Trophoblast cell (in vitro differentiated cells and primary cell): ENCODE data around the gene WFDC11.
"Not testable (repeated sequence)": the region's sequence is repeated elsewhere in the genome, so short reads cannot be mapped to it uniquely, and the experiment has no call there.

Experiments
- DNase-seq, 2 donors: peaks; one replicate each; pipeline ENCODE4 v3.0.0-alpha.2; 2016
- H2AFZ ChIP-seq: 2 replicates; pipeline ENCODE4 v1.6.1; 2013; ENCODE audit warnings: low read length, moderate library complexity, mild to moderate bottlenecking; ENCODE audit not compliant: insufficient read depth, poor library complexity
- H2AK5ac ChIP-seq: 2 replicates; pipeline ENCODE4 v1.6.1; 2013; ENCODE audit warnings: mild to moderate bottlenecking, low read length
- H2BK120ac ChIP-seq: 2 replicates; pipeline ENCODE4 v1.6.1; 2013; ENCODE audit warnings: low read length, mild to moderate bottlenecking, moderate library complexity; ENCODE audit not compliant: insufficient read depth, poor library complexity
- H2BK12ac ChIP-seq: 2 replicates; pipeline ENCODE4 v1.6.1; 2013; ENCODE audit warnings: mild to moderate bottlenecking, low read length, moderate library complexity
- H2BK5ac ChIP-seq: 2 replicates; pipeline ENCODE4 v1.6.1; 2013; ENCODE audit warnings: low read length, low read depth, moderate library complexity, mild to moderate bottlenecking; ENCODE audit not compliant: poor library complexity
- H3K14ac ChIP-seq: 2 replicates; pipeline ENCODE4 v1.6.1; 2013; ENCODE audit warnings: mild to moderate bottlenecking, low read length
- H3K18ac ChIP-seq: 2 replicates; pipeline ENCODE4 v1.6.1; 2013; ENCODE audit warnings: mild to moderate bottlenecking, low read length
- H3K23ac ChIP-seq: 2 replicates; pipeline ENCODE4 v1.6.1; 2013; ENCODE audit warnings: low read length
- H3K27ac ChIP-seq: 2 replicates; pipeline ENCODE4 v1.5.1; 2013; ENCODE audit warnings: low read depth, mild to moderate bottlenecking, inconsistent platforms, low read length, moderate library complexity
- H3K27me3 ChIP-seq: 2 replicates; pipeline ENCODE4 v1.6.1; 2013; ENCODE audit warnings: inconsistent platforms, mild to moderate bottlenecking, low read length, moderate library complexity; ENCODE audit not compliant: insufficient read depth
- H3K36me3 ChIP-seq, 2 experiments: 1 replicate in 1 of 2; 2 replicates in 1 of 2; pipeline ENCODE4 v1.6.1; 2013; ENCODE audit warnings: low read length in 2 of 2, mild to moderate bottlenecking in 2 of 2, moderate library complexity in 1 of 2; ENCODE audit not compliant: insufficient read depth in 2 of 2, control insufficient read depth in 1 of 2
- H3K4ac ChIP-seq: 2 replicates; pipeline ENCODE4 v1.6.1; 2013; ENCODE audit warnings: low read depth, mild to moderate bottlenecking, low read length, moderate library complexity
- H3K4me1 ChIP-seq, 2 experiments: 1 replicate in 1 of 2; 2 replicates in 1 of 2; pipeline ENCODE4 v1.6.1; 2013; ENCODE audit warnings: low read length in 2 of 2, mild to moderate bottlenecking in 2 of 2, moderate library complexity in 1 of 2; ENCODE audit not compliant: insufficient read depth in 2 of 2, control insufficient read depth in 1 of 2
- H3K4me2 ChIP-seq: 2 replicates; pipeline ENCODE4 v1.6.1; 2013; ENCODE audit warnings: inconsistent platforms, mild to moderate bottlenecking, low read length, moderate library complexity
- H3K4me3 ChIP-seq: 2 replicates; pipeline ENCODE4 v1.5.1; 2013; ENCODE audit warnings: mild to moderate bottlenecking, low read depth, low read length, inconsistent platforms
- H3K79me1 ChIP-seq: one replicate; pipeline ENCODE4 v1.6.1; 2013; ENCODE audit warnings: low read length
- H3K79me2 ChIP-seq: 2 replicates; pipeline ENCODE4 v1.6.1; 2013; ENCODE audit warnings: low read length, mild to moderate bottlenecking; ENCODE audit not compliant: control insufficient read depth, insufficient read depth, poor library complexity
- H3K9ac ChIP-seq: 2 replicates; pipeline ENCODE4 v1.6.1; 2013; ENCODE audit warnings: mild to moderate bottlenecking, low read length
- H3K9me3 ChIP-seq: 2 replicates; pipeline ENCODE4 v1.6.1; 2013; ENCODE audit warnings: low read depth, mild to moderate bottlenecking, control low read depth, inconsistent platforms, low read length; ENCODE audit not compliant: insufficient read depth
- H4K12ac ChIP-seq: 2 replicates; pipeline ENCODE4 v1.6.1; 2013; ENCODE audit warnings: low read depth, mild to moderate bottlenecking, low read length, moderate library complexity
- H4K8ac ChIP-seq: 2 replicates; pipeline ENCODE4 v1.6.1; 2013; ENCODE audit warnings: low read depth, mild to moderate bottlenecking, low read length, moderate library complexity
- H4K91ac ChIP-seq: one replicate; pipeline ENCODE4 v1.6.1; 2013; ENCODE audit warnings: low read depth, mild to moderate bottlenecking, low read length, moderate library complexity
- WGBS: extraction: QIAGEN DNeasy Blood & Tissue Kit; methylation state at CpG from one replicate; pipeline ENCODE4 v1.1.7; 2013; ENCODE audit warnings: missing lambda C conversion rate; ENCODE audit not compliant: insufficient read length, insufficient coverage; ENCODE audit errors: extremely low coverage; 5-methylcytosine and 5-hydroxymethylcytosine counted together

The WFDC11 gene

DNA sequence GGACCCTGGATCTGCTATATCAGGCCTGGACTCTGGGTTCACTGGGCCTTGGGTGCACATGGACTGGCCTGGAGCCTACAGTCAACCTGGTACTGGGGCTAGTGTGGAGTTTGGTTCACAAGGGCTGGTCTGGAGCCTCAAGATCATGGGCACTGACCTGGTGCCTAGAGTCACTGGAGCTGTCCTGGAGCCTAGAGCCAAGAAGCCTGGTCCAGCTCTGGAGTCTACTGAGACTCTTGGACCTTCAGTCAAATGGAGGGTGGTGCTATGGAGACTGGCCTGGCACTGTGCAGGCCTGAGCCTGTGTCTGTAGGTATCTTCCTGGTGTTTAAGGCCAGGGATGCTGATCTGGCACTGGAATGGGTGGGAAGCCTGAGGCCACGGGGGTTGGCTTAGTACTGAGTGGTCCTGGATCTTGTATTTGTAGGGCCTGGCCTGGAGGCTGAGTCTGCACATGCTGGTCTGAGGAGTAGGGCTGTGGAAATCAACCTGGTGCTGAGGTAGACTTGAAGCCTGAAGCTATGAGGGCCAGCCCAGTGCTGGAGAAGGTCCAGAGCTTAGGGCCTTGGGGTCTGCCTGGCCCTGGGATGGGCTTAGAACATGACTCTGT, 22.5 kb downstream of the WFDC11 start:
- no peaks in the 10 kb centered on the region for H3K79me1 ChIP-seq
- H2BK12ac ChIP-seq = no peak overlapping the region
- peaks cover 7% of the 10 kb centered on the region for H3K9me3 ChIP-seq
- H2BK120ac ChIP-seq = no peak overlapping the region
- H3K79me2 ChIP-seq = no peaks in the 10 kb centered on the region
- H4K91ac ChIP-seq = no peak overlapping the region
- no peak overlapping the region for H3K14ac ChIP-seq
- no peak overlapping the region for H3K23ac ChIP-seq
- no peak overlapping the region for H3K9ac ChIP-seq
- H4K12ac ChIP-seq = no peak overlapping the region
- H2AK5ac ChIP-seq = no peak overlapping the region
- no peak for DNase-seq
- no peak overlapping the region for H3K4ac ChIP-seq
- H3K4me2 ChIP-seq = no peak overlapping the region
- H4K8ac ChIP-seq = no peak overlapping the region
- no peaks in the 10 kb centered on the region for H3K4me1 ChIP-seq
- WGBS = no CpG with 5 or more reads among the region's 1 CpG
- no peak overlapping the region for H2BK5ac ChIP-seq
- no peak overlapping the region for H3K27ac ChIP-seq
- no peak overlapping the region for H2AFZ ChIP-seq
- no peaks in the 10 kb centered on the region for H3K27me3 ChIP-seq
- H3K18ac ChIP-seq = no peak overlapping the region
- no peak overlapping the region for H3K4me3 ChIP-seq
- H3K36me3 ChIP-seq = no peaks in the 10 kb centered on the region

- peaks cover 7% of the 10 kb centered on the region for H3K9me3 ChIP-seq
- no peak overlapping the region for H3K4me3 ChIP-seq
- H3K36me3 ChIP-seq = no peaks in the 10 kb centered on the region
- H4K8ac ChIP-seq = no peak overlapping the region
- H3K4me2 ChIP-seq = no peak overlapping the region
- H3K27me3 ChIP-seq = no peaks in the 10 kb centered on the region
- H3K79me1 ChIP-seq = no peaks in the 10 kb centered on the region
- H3K4me1 ChIP-seq = no peaks in the 10 kb centered on the region
- no peaks in the 10 kb centered on the region for H3K79me2 ChIP-seq
- no peak for DNase-seq
- no CpG with 5 or more reads among the region's 3 CpGs for WGBS
- no peak overlapping the region for H2AFZ ChIP-seq
- no peak overlapping the region for H2BK5ac ChIP-seq
- H2AK5ac ChIP-seq = no peak overlapping the region
- no peak overlapping the region for H3K23ac ChIP-seq
- no peak overlapping the region for H3K14ac ChIP-seq
- H4K91ac ChIP-seq = no peak overlapping the region
- H3K4ac ChIP-seq = no peak overlapping the region
- no peak overlapping the region for H3K27ac ChIP-seq
- H4K12ac ChIP-seq = no peak overlapping the region
- H3K18ac ChIP-seq = no peak overlapping the region
- no peak overlapping the region for H2BK12ac ChIP-seq
- no peak overlapping the region for H2BK120ac ChIP-seq
- H3K9ac ChIP-seq = no peak overlapping the region
Observed at GRCh38 chr20:45646875-45647274, 23.2 kb downstream of the WFDC11 start.

GRCh38 chr20:45645869-45646268, 24.2 kb downstream of the WFDC11 start:
- not testable (repeated sequence) for H3K14ac ChIP-seq, H2BK120ac ChIP-seq, H3K23ac ChIP-seq, H3K79me1 ChIP-seq, H3K27ac ChIP-seq, H3K4me2 ChIP-seq, H3K18ac ChIP-seq, H2AK5ac ChIP-seq, H4K8ac ChIP-seq, H3K9ac ChIP-seq, DNase-seq, H4K91ac ChIP-seq, H3K27me3 ChIP-seq, H3K4ac ChIP-seq, H2BK12ac ChIP-seq, H3K79me2 ChIP-seq, H3K4me1 ChIP-seq, H4K12ac ChIP-seq, H3K9me3 ChIP-seq, H2AFZ ChIP-seq, H3K4me3 ChIP-seq, H3K36me3 ChIP-seq, H2BK5ac ChIP-seq
- no CpG with 5 or more reads among the region's 28 CpGs for WGBS

- H2AK5ac ChIP-seq, H3K36me3 ChIP-seq, H3K4me2 ChIP-seq, H3K27ac ChIP-seq, H3K27me3 ChIP-seq, H2BK120ac ChIP-seq, H2BK5ac ChIP-seq, H3K4me3 ChIP-seq, H4K8ac ChIP-seq, H3K23ac ChIP-seq, H4K12ac ChIP-seq, H3K79me2 ChIP-seq, H3K18ac ChIP-seq, H3K79me1 ChIP-seq, H3K4me1 ChIP-seq, H2AFZ ChIP-seq, H3K14ac ChIP-seq, H3K4ac ChIP-seq, H2BK12ac ChIP-seq, H3K9ac ChIP-seq, H4K91ac ChIP-seq, DNase-seq, H3K9me3 ChIP-seq: not testable (repeated sequence)
- no CpG with 5 or more reads among the region's 24 CpGs for WGBS
Observed at GRCh38 chr20:45641076-45641475, 29.0 kb downstream of the WFDC11 start.
